ENCODE measurements around the gene ERC1.

Gene ERC1

DNA sequence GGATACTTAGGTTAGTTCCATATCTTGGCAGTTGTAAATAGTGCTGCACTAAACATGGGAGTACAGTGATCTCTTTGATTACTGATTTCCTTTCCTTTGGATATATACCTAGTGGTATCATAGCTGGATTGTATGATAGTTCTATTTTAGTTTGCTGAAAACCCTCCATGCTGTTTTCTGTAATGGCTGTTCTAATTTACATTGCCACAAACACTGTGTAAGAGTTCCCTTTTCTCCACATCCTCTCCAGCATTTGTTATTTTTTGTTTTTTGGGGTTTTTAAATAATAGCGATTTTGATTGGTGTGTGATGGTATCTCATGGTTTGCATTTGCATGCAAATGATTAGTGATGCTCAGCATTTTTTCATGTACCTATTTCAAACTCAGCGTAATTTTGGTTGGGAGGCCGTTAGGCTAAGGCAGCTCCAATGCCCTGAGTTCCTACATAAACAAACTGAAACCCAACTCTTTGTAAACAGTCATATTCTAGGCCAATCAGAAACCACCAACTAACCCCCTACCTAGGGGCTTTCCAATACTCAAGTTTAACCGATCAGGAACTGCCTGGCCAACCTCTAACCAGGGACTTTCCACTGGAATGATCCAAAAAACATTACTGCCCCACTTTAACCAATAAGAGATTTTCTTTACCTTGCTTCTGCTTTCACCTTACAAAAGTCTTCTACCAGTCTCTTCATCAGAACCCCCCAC lies 431.7 kb downstream of the ERC1 start:
- DNase-seq, result no peak

- no peak for DNase-seq
These were observed 433.8 kb downstream of the ERC1 start for GRCh38 chr12:1424674-1425395.

- no peak for DNase-seq
These were observed 434.3 kb downstream of the ERC1 start for GRCh38 chr12:1425396-1425729.

- DNase-seq, result no peak
These were observed 437.6 kb downstream of the ERC1 start for GRCh38 chr12:1428671-1429070.

DNA sequence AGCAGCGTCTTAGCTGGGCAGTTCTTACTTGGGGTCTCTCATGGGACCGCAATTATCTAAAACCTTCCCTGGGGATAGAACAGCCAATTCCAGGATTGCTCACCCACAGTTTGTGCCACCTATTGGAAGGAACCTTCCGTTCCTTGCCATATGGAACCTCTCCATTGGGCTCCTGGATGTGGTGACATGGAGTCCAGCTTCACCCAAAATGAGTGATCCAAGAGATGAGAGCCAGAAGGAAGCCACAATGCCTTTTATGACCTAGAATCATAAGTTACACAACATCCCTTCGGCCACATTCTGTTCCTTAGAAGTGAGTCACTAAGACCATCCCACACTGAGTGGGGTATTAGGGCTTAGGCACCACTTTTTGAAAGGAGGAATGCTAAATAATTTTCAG lies 439.0 kb downstream of the ERC1 start:
- no peak for DNase-seq

GRCh38 chr12:1434296-1434955 lies 443.4 kb downstream of the ERC1 start:
- DNase-seq, result no peak

GRCh38 chr12:1435044-1435443 lies 444.0 kb downstream of the ERC1 start:
- DNase-seq, result no peak

- DNase-seq, result no peak
These were observed 444.4 kb downstream of the ERC1 start for GRCh38 chr12:1435456-1435855.

- no peak for DNase-seq
These were observed 445.0 kb downstream of the ERC1 start for GRCh38 chr12:1436015-1436414.

DNA sequence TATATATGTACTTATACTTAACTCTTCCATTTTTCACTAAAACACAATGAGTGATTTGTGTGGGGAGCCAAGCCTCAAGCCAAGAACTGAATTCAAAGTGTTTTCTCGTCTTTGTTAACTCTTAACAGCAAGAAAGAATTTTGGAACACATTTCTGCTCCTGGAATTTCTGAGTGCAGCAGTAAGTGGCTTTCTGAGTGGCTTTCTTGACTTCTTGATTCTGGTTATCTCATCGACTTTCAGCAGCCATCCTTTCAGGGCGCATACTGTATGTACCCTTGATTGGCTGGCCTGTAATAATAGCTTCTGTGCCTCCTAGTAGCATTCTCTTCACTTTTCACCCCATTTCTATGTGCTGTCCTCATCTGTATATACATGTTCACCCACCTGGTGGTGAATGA lies 446.0 kb downstream of the ERC1 start:
- no peak for DNase-seq

- DNase-seq, result no peak
These were observed 448.2 kb downstream of the ERC1 start for GRCh38 chr12:1439201-1439600.

GRCh38 chr12:1439687-1440086 lies 448.7 kb downstream of the ERC1 start:
- DNase-seq, result no peak

DNA sequence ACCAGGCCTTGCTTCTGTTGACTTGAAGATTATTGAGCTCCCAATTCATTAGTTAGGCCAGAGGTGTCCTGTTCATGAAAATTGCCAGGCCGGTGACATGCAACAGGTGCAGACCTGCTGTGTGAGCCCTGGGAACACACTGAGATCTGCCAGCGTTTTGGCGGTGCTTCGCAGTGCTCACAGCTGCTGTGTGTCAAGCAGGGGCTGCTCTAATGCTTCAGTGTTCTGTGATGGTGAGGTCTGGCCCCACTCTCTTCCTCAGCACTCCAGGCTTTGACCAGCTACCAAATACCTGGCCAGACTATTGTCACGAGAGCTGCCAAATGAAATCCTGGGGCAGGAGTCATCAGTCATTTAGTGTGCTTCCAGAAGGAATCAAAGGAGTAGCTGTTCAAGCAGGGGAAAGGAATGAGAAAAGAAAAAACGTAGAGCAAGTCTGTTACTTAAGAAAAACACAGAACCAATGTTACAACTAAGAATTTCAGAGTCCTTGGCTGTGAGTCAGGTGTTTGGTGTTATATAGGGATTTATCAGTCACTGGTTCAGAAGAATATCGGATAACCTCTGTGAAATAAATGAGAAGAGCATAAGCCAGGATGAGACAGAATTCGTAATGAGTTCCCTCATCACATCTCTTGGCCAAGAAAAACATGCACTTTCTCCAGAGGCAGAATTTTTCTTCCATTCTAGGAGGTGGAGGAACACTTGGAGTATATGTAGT lies 452.6 kb downstream of the ERC1 start:
- DNase-seq, result no peak

DNA sequence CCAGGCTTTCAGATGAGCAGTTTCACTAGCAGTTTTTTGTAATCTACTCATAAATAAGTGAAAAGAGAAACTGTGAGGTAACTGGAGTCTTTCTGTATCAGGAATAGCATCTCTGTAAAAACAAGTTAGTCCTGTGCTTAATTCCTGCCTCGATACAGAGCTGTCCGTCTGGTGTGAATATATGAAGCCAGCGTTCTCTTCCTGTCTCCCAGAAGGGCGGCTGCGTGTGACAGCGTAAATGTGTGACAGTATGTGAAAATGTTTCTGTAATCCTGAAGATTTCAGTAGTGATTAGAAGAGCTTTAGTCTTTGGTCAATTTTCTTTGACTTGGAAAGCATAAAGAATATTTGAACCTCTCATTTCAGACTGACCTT lies 453.1 kb downstream of the ERC1 start:
- no peak for DNase-seq

DNA sequence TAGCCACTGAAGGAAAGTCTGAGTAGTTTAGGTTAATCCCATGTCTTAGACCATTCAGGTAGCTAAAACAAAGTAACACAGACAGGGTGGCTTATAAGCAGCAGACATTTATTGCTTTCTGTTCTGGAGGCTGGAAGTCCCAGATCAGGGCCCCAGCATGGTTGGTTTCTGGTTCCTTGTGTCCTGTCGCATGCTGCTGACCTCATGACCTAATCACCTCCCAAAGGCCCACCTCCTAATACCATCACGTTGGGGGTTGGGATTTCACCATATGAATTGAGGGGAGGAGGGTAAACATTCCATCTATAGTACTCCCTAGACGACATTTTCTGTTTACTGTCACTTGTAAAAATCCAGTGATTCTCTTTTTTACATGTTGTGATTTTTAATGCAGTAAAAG lies 454.8 kb downstream of the ERC1 start:
- DNase-seq, result no peak

DNA sequence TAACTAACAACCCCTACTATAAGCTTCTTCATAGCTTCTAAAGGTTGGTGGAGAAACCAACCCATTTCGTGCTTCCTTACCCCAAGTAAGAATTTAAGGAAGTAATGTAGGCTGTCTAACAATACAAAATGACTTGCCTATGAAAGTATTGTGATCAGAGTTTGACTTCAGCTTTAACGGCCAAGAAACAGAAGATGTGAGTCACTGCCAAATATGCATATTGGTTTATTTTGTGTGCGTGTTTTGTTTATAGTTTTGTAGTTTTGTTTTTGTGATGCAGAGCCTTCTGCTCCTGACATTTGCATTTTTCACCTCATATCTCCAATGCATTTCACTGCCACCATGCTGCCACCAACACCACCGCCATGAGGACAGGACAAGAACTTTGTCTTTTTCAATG lies 457.3 kb downstream of the ERC1 start:
- DNase-seq, result no peak

GRCh38 chr12:1453810-1454209 lies 462.8 kb downstream of the ERC1 start:
- no peak for DNase-seq

DNA sequence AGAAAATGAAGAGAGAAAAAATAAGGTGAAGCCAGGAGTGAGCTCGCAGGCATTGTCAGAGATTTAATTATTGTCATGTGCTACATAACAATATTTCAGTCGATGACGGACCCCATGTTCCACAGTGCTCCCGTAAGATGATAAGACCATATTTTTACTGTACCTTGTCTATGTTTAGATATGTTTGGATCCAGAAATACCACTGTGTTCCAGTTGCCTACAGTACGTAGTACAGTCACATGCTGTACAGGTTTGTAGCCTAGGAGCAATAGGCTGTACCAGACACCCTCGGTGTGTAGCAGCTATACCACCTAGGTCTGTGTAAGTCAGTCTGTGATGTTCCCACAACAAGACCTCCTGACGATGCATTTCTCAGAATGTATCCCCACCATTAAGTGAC lies 465.9 kb downstream of the ERC1 start:
- DNase-seq, result no peak

DNA sequence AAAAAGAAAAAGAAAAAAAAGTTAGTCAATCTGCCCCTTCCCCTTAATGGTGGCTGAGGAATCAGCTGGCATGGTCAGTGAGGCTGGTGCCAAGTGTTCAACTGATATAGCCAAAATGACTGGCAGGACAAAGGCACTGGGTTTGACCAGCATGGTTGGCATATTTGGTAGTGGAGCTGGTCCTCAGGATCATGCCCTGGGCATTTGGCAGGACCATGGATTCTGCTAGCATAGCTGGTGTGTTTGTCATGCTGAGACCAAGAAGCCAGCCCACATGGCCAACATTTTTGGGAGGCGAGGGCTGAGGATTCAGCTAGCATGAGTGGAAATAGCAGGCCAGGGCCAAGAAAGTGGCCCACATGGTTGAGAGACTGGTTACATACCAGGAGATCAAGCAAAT lies 466.9 kb downstream of the ERC1 start:
- DNase-seq, result no peak

DNA sequence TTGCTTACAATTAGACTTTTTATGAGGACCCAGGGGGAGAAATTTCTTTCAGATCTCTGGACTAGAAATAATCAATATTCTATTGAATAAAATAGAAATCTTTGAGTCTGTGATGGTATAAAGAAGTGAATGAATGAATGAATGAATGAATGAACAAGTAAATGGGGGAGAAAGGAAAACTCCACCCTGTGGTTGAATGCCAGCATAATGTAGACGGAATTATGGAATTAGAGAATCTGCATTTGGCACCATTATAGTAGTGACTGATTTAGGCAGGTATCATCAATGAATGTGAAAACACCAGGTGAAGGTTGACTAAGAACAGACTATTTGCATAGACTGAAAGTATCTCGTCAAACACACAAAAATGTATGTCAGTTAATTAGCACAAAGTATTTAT lies 468.3 kb downstream of the ERC1 start:
- DNase-seq, result no peak

- no peak for DNase-seq
These were observed 472.3 kb downstream of the ERC1 start for GRCh38 chr12:1463073-1463905.

GRCh38 chr12:1464925-1465324 lies 473.9 kb downstream of the ERC1 start:
- DNase-seq, result no peak

DNA sequence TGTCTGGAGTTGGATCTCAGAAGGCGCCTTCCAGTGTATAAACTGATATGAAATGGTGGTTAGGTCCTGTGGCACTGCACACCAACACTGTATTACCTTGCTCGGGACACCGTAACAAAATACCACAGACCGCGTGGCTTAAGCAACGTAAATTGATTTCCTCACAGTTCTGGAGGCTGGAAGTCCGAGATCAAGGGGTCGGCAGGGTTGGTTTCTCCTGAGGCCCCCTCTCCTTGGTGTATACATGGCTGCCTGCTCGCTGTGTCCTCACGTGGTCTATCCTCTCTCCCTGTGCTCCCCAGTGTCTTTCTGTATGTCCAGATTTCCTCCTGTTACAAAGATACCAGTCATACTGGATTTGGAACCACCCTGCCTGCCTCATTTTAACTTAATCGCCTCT lies 475.0 kb downstream of the ERC1 start:
- DNase-seq, result no peak
